Activated naive CD8-positive, alpha-beta T cell (primary cell): ENCODE results near the gene ALDH8A1.

Source experiments
- H3K27ac Mint-ChIP-seq: one replicate; pipeline ENCODE4 v1.8.0; 2021; ENCODE audit warnings: mixed read lengths
- H3K27me3 Mint-ChIP-seq: one replicate; pipeline ENCODE4 v1.8.0; 2021; ENCODE audit warnings: mixed read lengths
- H3K36me3 Mint-ChIP-seq: one replicate; pipeline ENCODE4 v1.8.0; 2021; ENCODE audit warnings: mixed read lengths
- H3K4me1 Mint-ChIP-seq: one replicate; pipeline ENCODE4 v1.8.0; 2021; ENCODE audit warnings: low read depth, mixed read lengths
- H3K4me3 Mint-ChIP-seq: one replicate; pipeline ENCODE4 v1.8.0; 2021; ENCODE audit warnings: mild to moderate bottlenecking, mixed read lengths
- H3K9me3 Mint-ChIP-seq: one replicate; pipeline ENCODE4 v1.8.0; 2021; ENCODE audit warnings: low read depth, mixed read lengths

ALDH8A1 gene

GRCh38 chr6:134936476-134936875, 13.4 kb downstream of the ALDH8A1 start:
- peaks cover 19% of the 10 kb centered on the region for H3K4me1 Mint-ChIP-seq
- no peaks in the 10 kb centered on the region for H3K27me3 Mint-ChIP-seq
- H3K36me3 Mint-ChIP-seq = peaks cover 8% of the 10 kb centered on the region
- no peaks in the 10 kb centered on the region for H3K9me3 Mint-ChIP-seq
- no peak overlapping the region for H3K4me3 Mint-ChIP-seq
- no peak overlapping the region for H3K27ac Mint-ChIP-seq

GRCh38 chr6:134934793-134935485, 15.0 kb downstream of the ALDH8A1 start:
- Mint-ChIP-seq H3K4me3 (no peak overlapping the region), H3K27me3 (no peaks in the 10 kb centered on the region), H3K9me3 (no peaks in the 10 kb centered on the region), H3K27ac (no peak overlapping the region), H3K36me3 (peaks cover 10% of the 10 kb centered on the region), H3K4me1 (peaks cover 17% of the 10 kb centered on the region)

- peaks cover under 1% of the 10 kb centered on the region for H3K4me1 Mint-ChIP-seq
- no peak overlapping the region for H3K27ac Mint-ChIP-seq
- H3K9me3 Mint-ChIP-seq = no peaks in the 10 kb centered on the region
- peaks cover 17% of the 10 kb centered on the region for H3K36me3 Mint-ChIP-seq
- no peaks in the 10 kb centered on the region for H3K27me3 Mint-ChIP-seq
- no peak overlapping the region for H3K4me3 Mint-ChIP-seq
These were observed 17.1 kb downstream of the ALDH8A1 start for GRCh38 chr6:134932535-134933470.

GRCh38 chr6:134932098-134932497, 17.8 kb downstream of the ALDH8A1 start:
- H3K36me3 Mint-ChIP-seq = peaks cover 17% of the 10 kb centered on the region
- no peak overlapping the region for H3K27ac Mint-ChIP-seq
- no peaks in the 10 kb centered on the region for H3K27me3 Mint-ChIP-seq
- no peaks in the 10 kb centered on the region for H3K9me3 Mint-ChIP-seq
- H3K4me3 Mint-ChIP-seq = no peak overlapping the region
- no peaks in the 10 kb centered on the region for H3K4me1 Mint-ChIP-seq

- no peaks in the 10 kb centered on the region for H3K4me1 Mint-ChIP-seq
- H3K36me3 Mint-ChIP-seq = peaks cover 17% of the 10 kb centered on the region
- no peak overlapping the region for H3K27ac Mint-ChIP-seq
- H3K27me3 Mint-ChIP-seq = no peaks in the 10 kb centered on the region
- H3K4me3 Mint-ChIP-seq = no peak overlapping the region
- no peaks in the 10 kb centered on the region for H3K9me3 Mint-ChIP-seq
These were observed 19.4 kb downstream of the ALDH8A1 start for GRCh38 chr6:134930463-134930862.

- Mint-ChIP-seq H3K4me1 (no peaks in the 10 kb centered on the region), H3K36me3 (peaks cover 14% of the 10 kb centered on the region), H3K9me3 (no peaks in the 10 kb centered on the region), H3K27me3 (no peaks in the 10 kb centered on the region), H3K4me3 (no peak overlapping the region), H3K27ac (no peak overlapping the region)
These were observed 21.6 kb downstream of the ALDH8A1 start for GRCh38 chr6:134928151-134928900.

- Mint-ChIP-seq H3K27ac (no peak overlapping the region), H3K36me3 (peaks cover 9% of the 10 kb centered on the region), H3K27me3 (no peaks in the 10 kb centered on the region), H3K4me1 (no peaks in the 10 kb centered on the region), H3K4me3 (no peak overlapping the region), H3K9me3 (no peaks in the 10 kb centered on the region)
These were observed 24.1 kb downstream of the ALDH8A1 start for GRCh38 chr6:134925800-134926199.

GRCh38 chr6:134921721-134922261, 28.1 kb downstream of the ALDH8A1 start:
- H3K4me3 Mint-ChIP-seq = no peak overlapping the region
- no peak overlapping the region for H3K27ac Mint-ChIP-seq
- no peaks in the 10 kb centered on the region for H3K27me3 Mint-ChIP-seq

GRCh38 chr6:134921276-134921675, 28.6 kb downstream of the ALDH8A1 start:
- Mint-ChIP-seq H3K4me1 (no peaks in the 10 kb centered on the region), H3K27me3 (no peaks in the 10 kb centered on the region), H3K9me3 (no peaks in the 10 kb centered on the region), H3K4me3 (no peak overlapping the region), H3K36me3 (peaks cover 16% of the 10 kb centered on the region), H3K27ac (no peak overlapping the region)

More at GRCh38 chr6:134921721-134922261, 28.1 kb downstream of the ALDH8A1 start:
- H3K4me1 Mint-ChIP-seq = no peaks in the 10 kb centered on the region
- H3K9me3 Mint-ChIP-seq = no peaks in the 10 kb centered on the region
- H3K36me3 Mint-ChIP-seq = peaks cover 15% of the 10 kb centered on the region

- Mint-ChIP-seq H3K27me3 (no peaks in the 10 kb centered on the region), H3K27ac (no peak overlapping the region), H3K36me3 (peaks cover 21% of the 10 kb centered on the region), H3K9me3 (no peaks in the 10 kb centered on the region), H3K4me3 (no peak overlapping the region), H3K4me1 (no peaks in the 10 kb centered on the region)
These were observed 29.5 kb downstream of the ALDH8A1 start for GRCh38 chr6:134920422-134920821.

- Mint-ChIP-seq H3K27ac (no peak overlapping the region), H3K36me3 (peaks cover 21% of the 10 kb centered on the region)
These were observed 31.4 kb downstream of the ALDH8A1 start for GRCh38 chr6:134918418-134918961.

GRCh38 chr6:134911547-134911946, 38.4 kb downstream of the ALDH8A1 start:
- no peaks in the 10 kb centered on the region for H3K9me3 Mint-ChIP-seq
- no peak overlapping the region for H3K4me3 Mint-ChIP-seq
- peaks cover 5% of the 10 kb centered on the region for H3K36me3 Mint-ChIP-seq
- H3K27me3 Mint-ChIP-seq = no peaks in the 10 kb centered on the region
- no peak overlapping the region for H3K27ac Mint-ChIP-seq
- no peaks in the 10 kb centered on the region for H3K4me1 Mint-ChIP-seq

More at GRCh38 chr6:134918418-134918961, 31.4 kb downstream of the ALDH8A1 start:
- Mint-ChIP-seq H3K27me3 (no peaks in the 10 kb centered on the region), H3K9me3 (no peaks in the 10 kb centered on the region), H3K4me1 (no peaks in the 10 kb centered on the region), H3K4me3 (no peak overlapping the region)

GRCh38 chr6:134910593-134910935, 39.3 kb downstream of the ALDH8A1 start:
- Mint-ChIP-seq H3K27ac (no peak overlapping the region), H3K4me3 (no peak overlapping the region), H3K4me1 (no peaks in the 10 kb centered on the region), H3K27me3 (no peaks in the 10 kb centered on the region), H3K36me3 (no peaks in the 10 kb centered on the region), H3K9me3 (no peaks in the 10 kb centered on the region)

GRCh38 chr6:134909701-134910592, 40.0 kb downstream of the ALDH8A1 start:
- Mint-ChIP-seq H3K4me1 (no peaks in the 10 kb centered on the region), H3K9me3 (no peaks in the 10 kb centered on the region), H3K36me3 (no peaks in the 10 kb centered on the region), H3K4me3 (no peak overlapping the region), H3K27ac (no peak overlapping the region), H3K27me3 (no peaks in the 10 kb centered on the region)
